Mesenchymal stem cell (in vitro differentiated cells and primary cell): Measurements from ENCODE around the gene PECR.

Experiments used
- DNase-seq: peaks from one replicate; pipeline ENCODE4 v3.0.0-alpha.2; 2013
- H2AFZ ChIP-seq: one replicate; pipeline ENCODE4 v1.6.1; 2013; ENCODE audit warnings: low read depth, mild to moderate bottlenecking, control low read depth, inconsistent platforms, low read length, moderate library complexity
- H2AK5ac ChIP-seq: 2 replicates; pipeline ENCODE4 v1.6.1; 2013; ENCODE audit warnings: low read length, moderate library complexity, mild to moderate bottlenecking, inconsistent platforms; ENCODE audit not compliant: severe bottlenecking
- H2BK120ac ChIP-seq: one replicate; pipeline ENCODE4 v1.6.1; 2013; ENCODE audit warnings: low read depth, mild to moderate bottlenecking, inconsistent platforms, low read length, moderate library complexity
- H2BK12ac ChIP-seq, 2 experiments: one replicate each; pipeline ENCODE4 v1.6.1; 2013; ENCODE audit warnings: inconsistent platforms in 2 of 2, low read length in 2 of 2, mild to moderate bottlenecking in 2 of 2, moderate library complexity in 2 of 2, control low read depth in 1 of 2
- H2BK15ac ChIP-seq: one replicate; pipeline ENCODE4 v1.6.1; 2013; ENCODE audit warnings: mild to moderate bottlenecking, low read depth, inconsistent platforms; ENCODE audit not compliant: poor library complexity, severe bottlenecking
- H2BK5ac ChIP-seq: 2 replicates; pipeline ENCODE4 v1.6.1; 2013; ENCODE audit warnings: low read depth, mild to moderate bottlenecking, low read length, control low read depth, inconsistent platforms; ENCODE audit not compliant: poor library complexity, severe bottlenecking
- H3K14ac ChIP-seq, 2 experiments: one replicate each; pipeline ENCODE4 v1.6.1; 2013; ENCODE audit warnings: inconsistent platforms in 2 of 2, low read length in 2 of 2, control low read depth in 1 of 2, mild to moderate bottlenecking in 1 of 2, moderate library complexity in 1 of 2
- H3K18ac ChIP-seq, 2 experiments: one replicate each; pipeline ENCODE4 v1.6.1; 2013; ENCODE audit warnings: inconsistent platforms in 2 of 2, low read length in 2 of 2, control low read depth in 1 of 2, low read depth in 1 of 2, mild to moderate bottlenecking in 1 of 2
- H3K23ac ChIP-seq, 2 experiments: one replicate each; pipeline ENCODE4 v1.6.1; 2013; ENCODE audit warnings: inconsistent platforms in 2 of 2, low read length in 2 of 2, mild to moderate bottlenecking in 2 of 2, moderate library complexity in 2 of 2, control low read depth in 1 of 2
- H3K27ac ChIP-seq: 2 replicates; pipeline ENCODE4 v1.5.1; 2013; ENCODE audit warnings: mild to moderate bottlenecking, moderate library complexity, low read length, control low read depth, inconsistent platforms; ENCODE audit not compliant: poor library complexity, severe bottlenecking
- H3K27me3 ChIP-seq, 2 experiments: 2 replicates each; pipeline versions ENCODE4 v1.6.1 to v1.7.0; 2013; ENCODE audit warnings: low read length in 2 of 2, mild to moderate bottlenecking in 2 of 2, moderate library complexity in 2 of 2, control low read depth in 1 of 2, inconsistent platforms in 1 of 2; ENCODE audit not compliant: control insufficient read depth in 1 of 2, insufficient read depth in 1 of 2
- H3K36me3 ChIP-seq, 2 experiments: 2 replicates each; pipeline versions ENCODE4 v1.6.1 to v1.7.0; 2013; ENCODE audit warnings: low read length in 2 of 2, control low read depth in 1 of 2, inconsistent platforms in 1 of 2, low read depth in 1 of 2, mild to moderate bottlenecking in 1 of 2; ENCODE audit not compliant: insufficient read depth in 2 of 2, control insufficient read depth in 1 of 2
- H3K4ac ChIP-seq, 2 experiments: one replicate each; pipeline ENCODE4 v1.6.1; 2013; ENCODE audit warnings: inconsistent platforms in 2 of 2, low read length in 2 of 2, mild to moderate bottlenecking in 2 of 2, moderate library complexity in 2 of 2, control low read depth in 1 of 2, low read depth in 1 of 2
- H3K4me1 ChIP-seq: 2 replicates; pipeline ENCODE4 v1.6.1; 2013; ENCODE audit warnings: low read depth, low read length, control low read depth; ENCODE audit not compliant: control insufficient read depth, insufficient read depth
- H3K4me2 ChIP-seq: 2 replicates; pipeline ENCODE4 v1.6.1; 2013; ENCODE audit warnings: low read length, mild to moderate bottlenecking, inconsistent platforms; ENCODE audit not compliant: poor library complexity, severe bottlenecking
- H3K4me3 ChIP-seq, 2 experiments: 2 replicates each; pipeline versions ENCODE4 v1.5.1 to v1.7.0; 2013; ENCODE audit warnings: low read length in 2 of 2, mild to moderate bottlenecking in 2 of 2, control low read depth in 1 of 2, low read depth in 1 of 2; ENCODE audit not compliant: insufficient read depth in 1 of 2
- H3K79me1 ChIP-seq: replicated peaks from 2 replicates; pipeline ENCODE4 v1.6.1; 2013; ENCODE audit warnings: mild to moderate bottlenecking, control low read depth, low read length, inconsistent platforms; ENCODE audit not compliant: poor library complexity, severe bottlenecking
- H3K9ac ChIP-seq: 2 replicates; pipeline ENCODE4 v1.7.0; 2013; ENCODE audit warnings: mild to moderate bottlenecking, low read length, moderate library complexity
- H3K9me3 ChIP-seq: 2 replicates; pipeline ENCODE4 v1.7.0; 2013; ENCODE audit warnings: mild to moderate bottlenecking, low read length; ENCODE audit not compliant: control insufficient read depth
- H4K8ac ChIP-seq: one replicate; pipeline ENCODE4 v1.6.1; 2013; ENCODE audit warnings: inconsistent platforms, mild to moderate bottlenecking, low read length, moderate library complexity
- H4K91ac ChIP-seq: one replicate; pipeline ENCODE4 v1.6.1; 2013; ENCODE audit warnings: mild to moderate bottlenecking, low read length, inconsistent platforms
- WGBS: methylation state at CpG from one replicate; pipeline ENCODE4 v1.1.7; 2013; ENCODE audit warnings: mixed read lengths; 5-methylcytosine and 5-hydroxymethylcytosine counted together

Gene PECR

GRCh38 chr2:216043949-216044348 lies 37.7 kb downstream of the PECR start:
- no peak overlapping the region for H2AFZ ChIP-seq
- no peak overlapping the region for H2BK15ac ChIP-seq
- no peak overlapping the region for H2BK5ac ChIP-seq
- H3K23ac ChIP-seq, result no peak overlapping the region
- H3K18ac ChIP-seq, result no peak overlapping the region
- no peaks in the 10 kb centered on the region for H3K36me3 ChIP-seq
- H3K27me3 ChIP-seq, result no peaks in the 10 kb centered on the region
- H3K4ac ChIP-seq, result no peak overlapping the region
- H2BK120ac ChIP-seq, result no peak overlapping the region
- no peaks in the 10 kb centered on the region for H3K4me1 ChIP-seq
- no peak overlapping the region for H4K91ac ChIP-seq
- H2AK5ac ChIP-seq, result no peak overlapping the region
- H3K27ac ChIP-seq, result no peak overlapping the region
- no peak overlapping the region for H2BK12ac ChIP-seq
- no peak for DNase-seq
- H3K4me3 ChIP-seq, result no peak overlapping the region
- H4K8ac ChIP-seq, result no peak overlapping the region
- no peaks in the 10 kb centered on the region for H3K79me1 ChIP-seq
- no peaks in the 10 kb centered on the region for H3K9me3 ChIP-seq
- WGBS, result 87% methylated on average over 5 of the region's 5 CpGs
- no peak overlapping the region for H3K4me2 ChIP-seq
- no peak overlapping the region for H3K9ac ChIP-seq
- no peak overlapping the region for H3K14ac ChIP-seq

- Histone ChIP-seq H2BK120ac (no peak overlapping the region), H3K4me2 (no peak overlapping the region), H3K79me1 (no peaks in the 10 kb centered on the region), H3K27ac (no peak overlapping the region), H3K36me3 (no peaks in the 10 kb centered on the region), H2AFZ (no peak overlapping the region), H2AK5ac (no peak overlapping the region), H3K4me3 (no peak overlapping the region), H3K9me3 (no peaks in the 10 kb centered on the region), H2BK5ac (no peak overlapping the region), H4K91ac (no peak overlapping the region), H3K18ac (no peak overlapping the region), H4K8ac (no peak overlapping the region), H3K14ac (no peak overlapping the region), H3K4me1 (no peaks in the 10 kb centered on the region), H3K23ac (no peak overlapping the region), H2BK15ac (no peak overlapping the region), H3K27me3 (no peaks in the 10 kb centered on the region), H2BK12ac (no peak overlapping the region), H3K4ac (no peak overlapping the region), H3K9ac (no peak overlapping the region)
- DNase-seq, result no peak
- WGBS, result no CpG with 5 or more reads among the region's 2 CpGs
Measured at GRCh38 chr2:216041438-216041837, 40.2 kb downstream of the PECR start.

- H4K8ac ChIP-seq, result no peak overlapping the region
- H3K18ac ChIP-seq, result no peak overlapping the region
- H2BK5ac ChIP-seq, result no peak overlapping the region
- H3K9me3 ChIP-seq, result no peaks in the 10 kb centered on the region
- no peak for DNase-seq
- H3K14ac ChIP-seq, result no peak overlapping the region
- H3K4me3 ChIP-seq, result no peak overlapping the region
- H2BK15ac ChIP-seq, result no peak overlapping the region
- no peak overlapping the region for H3K9ac ChIP-seq
- no peak overlapping the region for H2BK120ac ChIP-seq
- H3K4me1 ChIP-seq, result no peaks in the 10 kb centered on the region
- H2AK5ac ChIP-seq, result no peak overlapping the region
- H4K91ac ChIP-seq, result no peak overlapping the region
- no peaks in the 10 kb centered on the region for H3K27me3 ChIP-seq
- 96% methylated on average over 3 of the region's 3 CpGs for WGBS
- H3K27ac ChIP-seq, result no peak overlapping the region
- no peak overlapping the region for H2BK12ac ChIP-seq
- H3K4ac ChIP-seq, result no peak overlapping the region
- no peaks in the 10 kb centered on the region for H3K79me1 ChIP-seq
- H2AFZ ChIP-seq, result no peak overlapping the region
- no peak overlapping the region for H3K4me2 ChIP-seq
- no peaks in the 10 kb centered on the region for H3K36me3 ChIP-seq
- no peak overlapping the region for H3K23ac ChIP-seq
Measured at GRCh38 chr2:216039918-216040317, 41.7 kb downstream of the PECR start.

DNA sequence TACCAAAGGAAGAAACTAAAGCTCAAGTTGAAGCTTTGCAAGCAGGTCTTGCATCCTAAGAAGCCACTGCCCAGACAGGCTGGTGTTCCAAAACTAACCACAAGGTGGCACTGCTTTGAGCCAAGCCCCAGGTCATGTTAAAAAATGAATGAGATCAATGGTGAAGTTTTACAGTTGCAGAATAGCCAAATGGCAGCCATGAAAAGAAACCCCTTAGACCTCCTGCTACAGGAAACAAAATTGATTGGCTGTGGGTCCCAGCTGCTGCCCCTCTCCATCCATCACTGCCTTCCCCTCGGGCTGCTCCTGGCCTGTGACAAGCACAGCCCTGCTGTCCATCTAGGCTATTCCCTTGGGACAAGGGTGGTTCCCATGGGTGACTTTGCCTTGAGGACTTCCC lies 47.5 kb downstream of the PECR start:
- Histone ChIP-seq H2BK15ac (no peak overlapping the region), H2AFZ (no peak overlapping the region), H4K8ac (no peak overlapping the region), H3K79me1 (no peaks in the 10 kb centered on the region), H3K4me2 (no peak overlapping the region), H3K14ac (no peak overlapping the region), H4K91ac (no peak overlapping the region), H3K9me3 (no peaks in the 10 kb centered on the region), H3K4me3 (no peak overlapping the region), H3K27ac (no peak overlapping the region), H2BK5ac (no peak overlapping the region), H3K36me3 (no peaks in the 10 kb centered on the region), H3K27me3 (no peaks in the 10 kb centered on the region), H3K4ac (no peak overlapping the region), H2AK5ac (peak overlapping the region; percentile 29), H3K18ac (no peak overlapping the region), H3K9ac (no peak overlapping the region), H3K4me1 (peaks cover 10% of the 10 kb centered on the region), H2BK120ac (no peak overlapping the region), H3K23ac (no peak overlapping the region), H2BK12ac (peak overlapping the region in 1 of 2 experiments; percentile 10)
- DNase-seq, result peak; percentile 66
- 81% methylated on average over 1 of the region's 1 CpG for WGBS
